Measurements from ENCODE around the gene SRP54. TPM values are rescaled to one million over a fixed set of nuclear protein-coding genes. Genes with fewer than 3 reads are reported as not detected.

The SRP54 gene
- total and polyA plus RNA-seq, 4 donors: 32.6 to 113 (median 38.4) TPM

DNA sequence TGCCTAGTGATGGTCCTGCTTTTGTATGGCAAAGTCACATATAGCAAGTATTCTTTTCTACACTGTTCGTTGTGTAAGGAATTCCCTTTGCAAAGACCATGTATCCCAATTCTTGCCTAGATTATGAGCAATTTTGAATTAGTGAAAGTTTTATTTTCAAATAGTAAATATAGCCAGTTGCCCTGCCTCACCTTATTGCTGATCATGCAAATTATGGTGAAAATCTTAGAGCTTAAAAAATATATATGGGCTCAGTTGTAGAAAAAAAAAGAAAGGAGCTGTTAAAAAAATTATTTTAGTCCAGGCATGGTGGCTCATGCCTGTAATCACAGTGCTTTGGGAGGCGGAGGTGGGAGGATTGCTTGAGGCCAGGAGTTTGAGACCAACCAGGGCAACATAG, 18.8 kb downstream of the SRP54 start:
- H3K4me3 ChIP-seq (ENCODE audit: low read depth in 1 of 3, low read length in 3 of 3): no peak overlapping the region
- H3K27ac ChIP-seq (ENCODE audit: low read depth in 1 of 2, low read length in 2 of 2): no peak overlapping the region
- no peaks in the 10 kb centered on the region for H3K27me3 ChIP-seq (ENCODE audit: control insufficient read depth in 4 of 4, insufficient read depth in 4 of 4, low read length in 3 of 4)
- H3K9me3 ChIP-seq (ENCODE audit: control insufficient read depth in 4 of 4, low read length in 3 of 4): no peaks in the 10 kb centered on the region
- TF ChIP-seq, protein P1, sequence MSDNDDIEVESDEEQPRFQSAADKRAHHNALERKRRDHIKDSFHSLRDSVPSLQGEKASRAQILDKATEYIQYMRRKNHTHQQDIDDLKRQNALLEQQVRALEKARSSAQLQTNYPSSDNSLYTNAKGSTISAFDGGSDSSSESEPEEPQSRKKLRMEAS (IDR thresholded peaks at IDR 0.05): no peak
- TF ChIP-seq TAF1 (conservative IDR thresholded peaks at IDR 0.05) (no peak), FOXA1 (IDR thresholded peaks at IDR 0.05) (no peak), EGR1 (IDR thresholded peaks at IDR 0.05; ENCODE audit: low read depth in 2 of 2) (no peak), YY1 (IDR thresholded peaks at IDR 0.05) (no peak), FOXA2 (IDR thresholded peaks at IDR 0.05) (no peak), JUND (IDR thresholded peaks at IDR 0.05) (no peak), HNF4A (conservative IDR thresholded peaks at IDR 0.05) (no peak), HNF4G (IDR thresholded peaks at IDR 0.05) (no peak), RXRA (IDR thresholded peaks at IDR 0.05) (no peak), REST (IDR thresholded peaks at IDR 0.05) (no peak), RAD21 (IDR thresholded peaks at IDR 0.05) (no peak), SP1 (IDR thresholded peaks at IDR 0.05) (no peak), NR2F2 (IDR thresholded peaks at IDR 0.05) (no peak)
- TF ChIP-seq, protein P2, sequence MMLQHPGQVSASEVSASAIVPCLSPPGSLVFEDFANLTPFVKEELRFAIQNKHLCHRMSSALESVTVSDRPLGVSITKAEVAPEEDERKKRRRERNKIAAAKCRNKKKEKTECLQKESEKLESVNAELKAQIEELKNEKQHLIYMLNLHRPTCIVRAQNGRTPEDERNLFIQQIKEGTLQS (IDR thresholded peaks at IDR 0.05): no peak
- TF ChIP-seq, protein P3, sequence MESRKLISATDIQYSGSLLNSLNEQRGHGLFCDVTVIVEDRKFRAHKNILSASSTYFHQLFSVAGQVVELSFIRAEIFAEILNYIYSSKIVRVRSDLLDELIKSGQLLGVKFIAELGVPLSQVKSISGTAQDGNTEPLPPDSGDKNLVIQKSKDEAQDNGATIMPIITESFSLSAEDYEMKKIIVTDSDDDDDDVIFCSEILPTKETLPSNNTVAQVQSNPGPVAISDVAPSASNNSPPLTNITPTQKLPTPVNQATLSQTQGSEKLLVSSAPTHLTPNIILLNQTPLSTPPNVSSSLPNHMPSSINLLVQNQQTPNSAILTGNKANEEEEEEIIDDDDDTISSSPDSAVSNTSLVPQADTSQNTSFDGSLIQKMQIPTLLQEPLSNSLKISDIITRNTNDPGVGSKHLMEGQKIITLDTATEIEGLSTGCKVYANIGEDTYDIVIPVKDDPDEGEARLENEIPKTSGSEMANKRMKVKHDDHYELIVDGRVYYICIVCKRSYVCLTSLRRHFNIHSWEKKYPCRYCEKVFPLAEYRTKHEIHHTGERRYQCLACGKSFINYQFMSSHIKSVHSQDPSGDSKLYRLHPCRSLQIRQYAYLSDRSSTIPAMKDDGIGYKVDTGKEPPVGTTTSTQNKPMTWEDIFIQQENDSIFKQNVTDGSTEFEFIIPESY (IDR thresholded peaks at IDR 0.05): no peak
- TF ChIP-seq, protein P4, sequence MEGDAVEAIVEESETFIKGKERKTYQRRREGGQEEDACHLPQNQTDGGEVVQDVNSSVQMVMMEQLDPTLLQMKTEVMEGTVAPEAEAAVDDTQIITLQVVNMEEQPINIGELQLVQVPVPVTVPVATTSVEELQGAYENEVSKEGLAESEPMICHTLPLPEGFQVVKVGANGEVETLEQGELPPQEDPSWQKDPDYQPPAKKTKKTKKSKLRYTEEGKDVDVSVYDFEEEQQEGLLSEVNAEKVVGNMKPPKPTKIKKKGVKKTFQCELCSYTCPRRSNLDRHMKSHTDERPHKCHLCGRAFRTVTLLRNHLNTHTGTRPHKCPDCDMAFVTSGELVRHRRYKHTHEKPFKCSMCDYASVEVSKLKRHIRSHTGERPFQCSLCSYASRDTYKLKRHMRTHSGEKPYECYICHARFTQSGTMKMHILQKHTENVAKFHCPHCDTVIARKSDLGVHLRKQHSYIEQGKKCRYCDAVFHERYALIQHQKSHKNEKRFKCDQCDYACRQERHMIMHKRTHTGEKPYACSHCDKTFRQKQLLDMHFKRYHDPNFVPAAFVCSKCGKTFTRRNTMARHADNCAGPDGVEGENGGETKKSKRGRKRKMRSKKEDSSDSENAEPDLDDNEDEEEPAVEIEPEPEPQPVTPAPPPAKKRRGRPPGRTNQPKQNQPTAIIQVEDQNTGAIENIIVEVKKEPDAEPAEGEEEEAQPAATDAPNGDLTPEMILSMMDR (IDR thresholded peaks at IDR 0.05; ENCODE audit: low read depth, low read length, missing input control): no peak
- no peak for DNase-seq (ENCODE audit: low spot score)
- peaks cover 0 to 5% (median 2%) of the 10 kb centered on the region in 4 donors for H3K4me1 ChIP-seq (ENCODE audit: control insufficient read depth in 4 of 4, insufficient read depth in 4 of 4, low read length in 3 of 4)
- WGBS: 96% methylated on average over 2 of the region's 2 CpGs
- H3K9ac ChIP-seq (ENCODE audit: low read depth in 1 of 2, low read length in 2 of 2): no peak overlapping the region
- H3K36me3 ChIP-seq (ENCODE audit: control insufficient read depth in 4 of 4, insufficient read depth in 3 of 4, low read depth in 1 of 4, low read length in 3 of 4): peaks cover 0 to 11% (median 6%) of the 10 kb centered on the region in 4 donors

GRCh38 chr14:35004839-35005238, 22.0 kb downstream of the SRP54 start:
- H3K27ac ChIP-seq (ENCODE audit: low read depth in 1 of 2, low read length in 2 of 2): no peak overlapping the region
- no peaks in the 10 kb centered on the region for H3K27me3 ChIP-seq (ENCODE audit: control insufficient read depth in 4 of 4, insufficient read depth in 4 of 4, low read length in 3 of 4)
- WGBS: 90% methylated on average over 1 of the region's 1 CpG
- H3K9ac ChIP-seq (ENCODE audit: low read depth in 1 of 2, low read length in 2 of 2): no peak overlapping the region
- H3K9me3 ChIP-seq (ENCODE audit: control insufficient read depth in 4 of 4, low read length in 3 of 4): no peaks in the 10 kb centered on the region
- no peak for DNase-seq (ENCODE audit: low spot score)
- H3K36me3 ChIP-seq (ENCODE audit: control insufficient read depth in 4 of 4, insufficient read depth in 3 of 4, low read depth in 1 of 4, low read length in 3 of 4): peaks cover 2 to 21% (median 17%) of the 10 kb centered on the region in 4 donors
- H3K4me3 ChIP-seq (ENCODE audit: low read depth in 1 of 3, low read length in 3 of 3): no peak overlapping the region
- peaks cover 0 to 2% (median 1%) of the 10 kb centered on the region in 4 donors for H3K4me1 ChIP-seq (ENCODE audit: control insufficient read depth in 4 of 4, insufficient read depth in 4 of 4, low read length in 3 of 4)
- TF ChIP-seq REST (IDR thresholded peaks at IDR 0.05): no peak
- TF ChIP-seq NR2F2 (IDR thresholded peaks at IDR 0.05): no peak
- TF ChIP-seq HNF4G (IDR thresholded peaks at IDR 0.05): no peak
- TF ChIP-seq EGR1 (IDR thresholded peaks at IDR 0.05; ENCODE audit: low read depth in 2 of 2): no peak
- TF ChIP-seq, protein P3 (IDR thresholded peaks at IDR 0.05): no peak
- TF ChIP-seq GABPA (IDR thresholded peaks at IDR 0.05 in 1 of 2, conservative IDR thresholded peaks at IDR 0.05 in 1 of 2): no peak

All from liver (tissue), 9 donors.